Umbilical cord (tissue), 2 donors: ENCODE measurements around the gene IFNA4. TPM values are rescaled to one million over a fixed set of nuclear protein-coding genes. Genes with fewer than 3 reads are reported as not detected.
"Not testable (repeated sequence)": the region's sequence is repeated elsewhere in the genome, so short reads cannot be mapped to it uniquely, and the experiment has no call there.

Source experiments
- DNase-seq: peaks from one replicate; pipeline ENCODE4 v3.0.0-alpha.2; 2015; ENCODE audit warnings: low spot score
- total RNA-seq: library from RNA; depleted of rRNA; stranded (reverse); fragments of >200 nt; gene quantifications from one replicate; pipeline ENCODE4 v1.2.3, GENCODE V29; 2014; ENCODE audit warnings: low replicate concordance; ENCODE audit not compliant: insufficient read depth

The IFNA4 gene
- total RNA-seq, 1 donor from 2014 or later, result 5.1 TPM

GRCh38 chr9:21166560-21166959 lies 20.8 kb downstream of the IFNA4 start, which contains the start of gene IFNA21:
TSS of gene IFNA21 (minus strand) at chr9:21166660. CDS start at chr9:21166612, 48 bp downstream.
- DNase-seq, result not testable (repeated sequence)

GRCh38 chr9:21165516-21165915 lies 21.9 kb downstream of the IFNA4 start:
- no peak for DNase-seq

GRCh38 chr9:21160178-21160577 lies 27.2 kb downstream of the IFNA4 start:
- DNase-seq, result no peak

- no peak for DNase-seq
Measured at GRCh38 chr9:21155501-21155900, 31.9 kb downstream of the IFNA4 start.

- peak; percentile 21 for DNase-seq
Measured at GRCh38 chr9:21154018-21154608, 33.3 kb downstream of the IFNA4 start.

GRCh38 chr9:21153336-21154017 lies 33.9 kb downstream of the IFNA4 start:
- peak; percentile 30 for DNase-seq

GRCh38 chr9:21144603-21145002 lies 42.8 kb downstream of the IFNA4 start:
- DNase-seq, result no peak

- no peak for DNase-seq
Measured at GRCh38 chr9:21141427-21141882, 45.9 kb downstream of the IFNA4 start, which contains the start of gene IFNW1. TSS of gene IFNW1 (minus strand) at chr9:21141832. CDS start at chr9:21141570, 262 bp downstream.

GRCh38 chr9:21137020-21137419 lies 50.4 kb downstream of the IFNA4 start:
- no peak for DNase-seq

Other genes with a start within 250 kb of the IFNA4 start
- gene HACD4, start 155.9 kb downstream of the IFNA4 start, total RNA-seq, result 8.7 TPM
- 5.8 TPM for gene IFNB1, start 109.6 kb downstream of the IFNA4 start, total RNA-seq
- gene IFNW1, start 45.8 kb downstream of the IFNA4 start, total RNA-seq, result 0.48 TPM
- gene IFNA21, start 20.9 kb downstream of the IFNA4 start, total RNA-seq, result 18.5 TPM
- 4.8 TPM for gene IFNA7, start 14.6 kb upstream of the IFNA4 start, total RNA-seq
- 2.6 TPM for gene IFNA10, start 19.6 kb upstream of the IFNA4 start, total RNA-seq
- 0.72 TPM for gene IFNA16, start 29.7 kb upstream of the IFNA4 start, total RNA-seq
- gene IFNA17, start 40.6 kb upstream of the IFNA4 start, total RNA-seq, result 3.1 TPM
- 3.1 TPM for gene IFNA14, start 52.4 kb upstream of the IFNA4 start, total RNA-seq
- not detected for gene IFNA5, start 117.7 kb upstream of the IFNA4 start, total RNA-seq
- gene KLHL9, start 147.8 kb upstream of the IFNA4 start, total RNA-seq, result 42.9 TPM
- 0.72 TPM for gene IFNA6, start 163.3 kb upstream of the IFNA4 start, total RNA-seq
- 8.2 TPM for gene IFNA13, start 180.5 kb upstream of the IFNA4 start, total RNA-seq
- gene IFNA2, start 197.8 kb upstream of the IFNA4 start, total RNA-seq, result 5.8 TPM
- 8.4 TPM for gene IFNA8, start 221.5 kb upstream of the IFNA4 start, total RNA-seq